GM18517 (cell line): Measurements from ENCODE around the gene CENPN.
A peak's percentile ranks its signal among the peaks of the same experiment; 100 is the strongest.

Source experiments
- ATAC-seq: cut with Tn5 transposase; IDR thresholded peaks from one replicate; pipeline ENCODE4 v1.9.1; 2021; ENCODE audit warnings: mild to moderate bottlenecking, moderate library complexity; ENCODE audit not compliant: unreplicated experiment

The CENPN gene

DNA sequence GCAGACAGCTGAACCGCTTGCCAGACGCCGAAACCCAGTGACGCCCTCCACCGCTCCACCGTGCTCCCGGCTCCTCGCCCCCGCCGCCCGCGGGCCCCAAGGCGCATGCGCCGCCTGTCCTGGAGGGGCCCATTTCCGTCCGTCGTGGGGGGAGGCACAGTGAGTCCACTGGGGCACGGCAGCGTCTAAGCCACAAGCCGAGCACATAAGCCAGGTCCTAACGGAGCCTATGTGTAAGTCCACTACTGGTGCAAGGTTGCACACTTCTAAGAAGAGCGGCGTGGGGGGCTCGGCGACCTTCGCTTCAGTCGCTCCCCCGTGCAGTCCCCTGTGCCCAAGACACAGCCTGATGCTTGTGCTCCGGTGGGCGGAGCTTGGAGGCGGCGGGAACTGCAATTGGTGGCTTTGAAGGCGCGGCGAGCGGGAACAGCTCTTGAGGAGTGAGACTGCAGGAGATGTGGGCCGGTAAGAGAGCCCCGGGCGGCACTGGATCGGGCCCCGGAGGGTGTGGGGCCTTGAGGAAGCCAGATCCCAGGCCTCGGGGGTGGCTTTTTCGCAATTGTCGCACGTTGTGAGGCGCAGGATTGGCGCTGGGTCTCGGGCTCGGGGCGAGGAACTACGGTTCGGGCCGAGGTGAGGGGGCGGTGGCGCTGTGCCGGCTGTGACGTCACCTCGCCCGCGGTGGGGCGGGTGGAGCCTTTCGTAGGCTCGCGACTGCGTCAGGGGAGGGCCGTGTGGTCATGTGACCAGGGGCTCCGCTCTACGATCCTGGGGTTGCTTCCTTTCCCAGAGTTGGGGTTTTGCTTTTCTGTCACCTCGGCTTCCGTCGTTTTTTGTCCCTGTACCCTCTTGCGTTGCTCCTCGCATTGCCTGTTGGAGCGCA, at the start of gene CENPN, which contains the start of gene CMC2:
Gene CENPN, plus strand, starts transcription at position 402 of the 883 bp plus-strand sequence. CDS start 4,726 bp downstream, outside the sequence.
Gene CMC2, minus strand, starts transcription at position 73 of the 883 bp plus-strand sequence. CDS start 9,491 bp downstream, outside the sequence.
- ATAC-seq = peak; percentile 90

DNA sequence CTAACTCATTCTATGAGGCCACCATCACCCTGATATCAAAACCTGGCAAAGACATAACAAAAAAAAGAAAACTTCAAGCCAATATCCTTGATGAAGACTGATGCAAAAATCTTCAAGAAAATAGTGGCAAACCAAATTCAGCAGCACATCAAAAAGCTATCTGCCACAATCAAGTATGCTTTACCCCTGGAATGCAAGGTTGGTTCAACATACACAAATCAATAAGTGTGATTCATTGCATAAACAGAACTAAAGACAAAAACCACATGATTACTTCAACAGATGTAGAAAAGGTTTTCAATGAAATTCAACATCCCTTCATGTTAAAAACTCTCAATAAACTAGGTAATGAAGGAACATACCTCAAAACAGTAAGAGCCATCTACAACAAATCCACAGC, 48.7 kb upstream of the CENPN start:
- no peak for ATAC-seq

GRCh38 chr16:80962879-80963278, 44.1 kb upstream of the CENPN start:
- no peak for ATAC-seq

DNA sequence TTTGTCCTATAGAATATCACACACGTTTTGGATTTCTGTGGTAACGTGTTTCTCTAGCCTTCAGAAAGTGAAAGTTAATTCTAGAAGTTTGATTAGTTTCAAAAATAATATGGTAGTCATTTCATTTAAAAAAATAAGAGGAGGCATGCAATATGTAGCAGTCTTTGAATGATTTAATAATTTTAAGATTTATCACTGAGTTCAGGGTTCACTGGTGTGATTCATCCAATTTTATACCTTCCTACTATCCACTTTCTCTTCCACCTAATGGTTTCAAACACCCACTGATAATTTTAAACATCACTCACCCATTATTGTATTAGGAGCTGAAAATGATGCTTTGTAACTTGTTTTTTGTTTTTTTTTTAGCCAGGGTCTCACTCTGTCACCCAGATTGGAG, 42.7 kb upstream of the CENPN start:
- ATAC-seq = no peak

DNA sequence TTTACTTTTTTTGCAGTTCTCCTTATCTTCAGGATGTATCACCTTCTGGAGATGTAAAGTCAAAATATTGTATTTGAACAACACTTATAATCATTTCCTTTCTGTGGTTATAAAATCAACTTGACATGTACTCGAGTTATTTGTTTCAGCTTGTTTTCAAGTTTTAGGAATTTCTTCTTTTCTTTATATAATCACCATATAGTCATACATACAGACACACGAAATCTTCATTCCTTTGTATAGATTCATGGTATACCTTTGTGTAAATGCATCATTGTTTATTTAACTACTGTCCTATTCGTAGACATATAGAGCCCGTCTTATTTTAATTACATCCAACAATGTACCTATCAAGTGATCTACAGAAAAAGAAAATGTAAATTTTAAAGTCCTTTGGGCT, 40.4 kb upstream of the CENPN start:
- ATAC-seq = no peak

GRCh38 chr16:80968386-80969113, 38.5 kb upstream of the CENPN start:
- no peak for ATAC-seq

GRCh38 chr16:80969114-80969484, 37.9 kb upstream of the CENPN start:
- no peak for ATAC-seq

DNA sequence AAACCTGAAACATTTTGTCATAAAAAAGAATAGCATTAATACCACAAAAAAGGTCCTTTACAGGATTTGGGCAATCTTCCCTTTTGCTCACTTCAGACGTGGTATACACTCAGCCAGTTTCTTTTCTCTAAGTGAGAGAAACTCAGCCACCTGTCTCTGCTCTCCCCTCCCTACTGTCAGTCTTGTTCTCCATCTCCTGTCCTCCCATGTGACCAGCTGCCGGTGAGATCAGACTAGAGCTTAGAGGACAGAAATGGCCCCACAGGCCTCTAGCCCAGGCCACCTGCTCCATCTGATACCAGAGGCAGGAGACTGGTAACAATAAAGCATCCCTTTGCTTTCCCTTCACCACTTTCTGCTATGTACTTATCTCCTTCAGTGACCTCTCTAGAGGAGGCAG, 35.2 kb upstream of the CENPN start:
- ATAC-seq = peak; percentile 80

DNA sequence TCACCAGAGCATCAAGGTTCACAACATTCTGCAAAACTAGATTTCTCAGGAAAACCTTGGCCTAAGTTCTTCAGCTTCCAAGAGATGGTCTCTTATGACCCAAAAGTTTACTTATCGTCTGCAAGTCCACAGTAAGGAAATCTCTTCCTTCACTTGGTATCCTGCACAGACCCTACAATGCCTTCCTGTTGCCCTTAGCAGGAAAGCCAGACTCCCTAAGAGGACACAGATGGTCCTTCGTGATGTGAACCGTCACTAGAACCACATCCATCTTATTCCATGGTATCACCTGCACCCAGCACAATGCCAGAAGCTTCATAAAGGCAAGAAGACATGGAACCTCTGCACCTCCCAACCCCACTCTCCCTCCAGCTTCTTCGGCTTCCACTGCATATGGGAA, 34.4 kb upstream of the CENPN start:
- no peak for ATAC-seq

DNA sequence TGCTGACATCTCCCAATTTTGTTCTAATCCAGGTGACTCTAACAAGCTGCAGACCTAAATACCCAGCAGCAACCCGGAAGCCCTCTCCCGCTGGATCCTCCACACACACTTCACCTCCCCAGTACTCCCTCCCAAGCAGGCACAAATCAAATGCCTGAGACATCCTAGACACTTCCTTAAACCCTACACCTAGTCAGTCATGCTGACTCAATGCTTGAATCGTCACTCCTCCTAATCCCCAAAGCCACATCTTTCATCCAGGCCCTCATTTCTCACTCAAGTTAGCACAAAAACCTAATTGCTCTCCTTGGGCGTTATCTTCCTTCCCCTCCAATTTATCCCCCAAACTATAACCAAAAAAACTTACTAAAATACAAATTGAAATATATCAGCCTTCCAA, 33.0 kb upstream of the CENPN start:
- no peak for ATAC-seq

DNA sequence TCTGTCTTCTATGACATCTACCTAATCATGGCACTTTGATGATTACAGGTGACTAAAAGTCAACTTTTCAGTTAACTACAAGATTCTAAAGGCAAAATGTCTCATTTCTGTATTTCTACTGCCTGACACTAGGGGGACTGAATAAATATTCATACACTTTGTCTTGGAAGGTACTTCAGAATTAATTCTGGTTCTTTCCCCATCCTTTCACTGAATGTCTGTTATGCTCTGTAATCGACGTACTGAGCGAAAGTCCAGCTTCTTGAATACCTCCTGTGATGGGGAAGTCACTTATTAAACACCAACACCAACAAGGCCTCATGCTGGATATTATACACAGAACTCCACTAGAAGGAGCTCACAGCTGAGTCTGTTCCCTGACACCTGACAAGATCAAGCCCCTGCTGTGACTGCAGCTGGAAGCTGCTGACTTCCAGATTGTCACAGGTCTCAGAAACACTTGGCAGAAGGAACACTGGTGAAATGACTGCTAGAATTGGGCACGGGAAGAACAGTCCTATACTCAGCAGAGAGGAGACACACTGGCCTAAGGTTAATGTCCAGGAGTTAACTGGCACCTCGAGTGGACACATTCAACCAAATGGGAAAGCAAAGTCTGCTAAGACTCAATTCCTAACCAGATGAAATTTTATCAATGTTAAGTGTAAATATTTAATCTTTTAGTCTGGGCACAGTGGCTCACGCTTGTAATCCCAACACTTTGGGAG, 32.2 kb upstream of the CENPN start:
- ATAC-seq = no peak

- ATAC-seq = no peak
These were observed 30.1 kb upstream of the CENPN start for GRCh38 chr16:80976946-80977345.

GRCh38 chr16:80981103-80981502, 25.9 kb upstream of the CENPN start:
- no peak for ATAC-seq

DNA sequence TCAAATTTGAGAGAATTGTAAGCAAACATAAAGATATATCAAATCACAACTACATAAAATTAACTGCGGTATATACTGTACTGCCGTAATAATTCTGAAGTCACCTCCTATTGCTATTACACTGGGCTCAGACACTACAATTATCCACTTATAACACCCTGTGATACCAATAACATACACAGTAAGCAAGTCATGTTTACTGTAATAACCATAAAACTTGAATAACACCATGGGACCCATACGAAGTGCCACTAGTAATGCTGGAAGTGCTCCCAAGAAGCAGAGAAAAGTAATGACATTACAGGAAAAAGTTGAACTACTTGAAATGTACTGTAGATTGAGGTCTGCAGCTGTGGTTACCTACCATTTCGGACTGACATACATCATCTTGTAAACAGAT, 24.4 kb upstream of the CENPN start:
- ATAC-seq = no peak

DNA sequence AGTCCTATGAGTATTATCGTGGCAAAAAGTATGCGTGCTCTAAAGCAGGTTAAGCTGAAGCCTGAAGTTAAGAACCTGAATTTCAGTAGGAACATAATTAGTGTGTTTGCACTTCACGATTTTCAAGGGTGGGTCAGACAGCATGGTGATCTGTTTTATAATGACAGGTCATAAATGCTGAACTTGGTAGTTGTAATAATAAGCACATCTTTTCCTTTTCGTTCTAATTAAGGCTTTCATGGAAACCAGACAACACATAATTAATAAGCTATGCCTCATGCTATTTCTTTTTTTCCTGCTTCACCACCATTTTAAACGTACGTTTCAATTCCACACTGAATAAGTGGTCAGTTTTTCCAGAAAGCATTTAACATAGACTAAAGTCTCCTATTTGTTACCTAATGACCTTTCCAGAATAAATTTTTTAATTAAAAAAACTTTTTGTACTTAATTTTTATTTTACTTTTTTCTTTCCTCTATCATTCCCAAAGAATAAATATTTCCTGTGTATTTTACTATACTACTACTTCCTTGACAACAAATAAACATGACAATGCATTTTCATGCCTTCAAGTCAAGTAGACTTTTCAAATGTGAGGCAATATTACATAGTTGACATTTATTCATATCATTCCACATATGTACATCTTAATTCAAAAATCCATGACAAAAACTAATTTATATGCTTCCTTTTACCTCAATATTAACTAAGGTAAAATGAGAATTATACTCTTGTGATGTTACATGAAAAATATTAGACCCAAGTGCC, 22.7 kb upstream of the CENPN start:
- no peak for ATAC-seq

GRCh38 chr16:80985611-80986010, 21.4 kb upstream of the CENPN start:
- ATAC-seq = no peak

- no peak for ATAC-seq
These were observed 20.5 kb upstream of the CENPN start for GRCh38 chr16:80986557-80986956.

DNA sequence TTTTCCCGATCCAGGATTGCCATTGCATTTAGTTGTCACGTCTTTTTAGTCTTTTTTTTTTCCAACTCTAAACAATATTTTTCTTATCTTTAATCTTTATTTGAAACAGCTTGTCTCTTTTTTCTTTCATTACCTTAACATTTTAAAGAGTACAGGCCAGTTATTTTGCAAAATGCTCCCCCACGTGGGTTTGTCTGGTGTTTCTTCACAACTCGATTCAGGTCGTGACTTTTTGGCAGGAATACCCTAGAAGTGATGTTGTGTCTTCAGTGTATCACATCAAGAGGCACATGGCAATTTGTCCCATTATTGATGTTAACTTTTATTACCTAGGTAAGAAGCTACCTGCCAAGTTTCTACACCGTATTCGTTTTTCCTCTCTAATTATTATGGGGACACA, 18.3 kb upstream of the CENPN start:
- ATAC-seq = no peak

- ATAC-seq = no peak
These were observed 17.2 kb upstream of the CENPN start for GRCh38 chr16:80989801-80990200.

GRCh38 chr16:80990577-80990976, 16.4 kb upstream of the CENPN start:
- no peak for ATAC-seq

GRCh38 chr16:80990978-80991377, 16.0 kb upstream of the CENPN start:
- no peak for ATAC-seq
